Nasal cavity respiratory epithelium epithelial cell of viscerocranial mucosa (primary cell): ENCODE data around the gene PHF20. TPM values are rescaled to one million over a fixed set of nuclear protein-coding genes. Genes with fewer than 3 reads are reported as not detected.

Experiments
- total RNA-seq: library from RNA; depleted of rRNA; stranded (reverse); fragments of >200 nt; gene quantifications from 2 replicates; pipeline ENCODE4 v1.2.3, GENCODE V29; 2014

The PHF20 gene
- total RNA-seq: 24.3 and 34.5 TPM in 2 replicates

DNA sequence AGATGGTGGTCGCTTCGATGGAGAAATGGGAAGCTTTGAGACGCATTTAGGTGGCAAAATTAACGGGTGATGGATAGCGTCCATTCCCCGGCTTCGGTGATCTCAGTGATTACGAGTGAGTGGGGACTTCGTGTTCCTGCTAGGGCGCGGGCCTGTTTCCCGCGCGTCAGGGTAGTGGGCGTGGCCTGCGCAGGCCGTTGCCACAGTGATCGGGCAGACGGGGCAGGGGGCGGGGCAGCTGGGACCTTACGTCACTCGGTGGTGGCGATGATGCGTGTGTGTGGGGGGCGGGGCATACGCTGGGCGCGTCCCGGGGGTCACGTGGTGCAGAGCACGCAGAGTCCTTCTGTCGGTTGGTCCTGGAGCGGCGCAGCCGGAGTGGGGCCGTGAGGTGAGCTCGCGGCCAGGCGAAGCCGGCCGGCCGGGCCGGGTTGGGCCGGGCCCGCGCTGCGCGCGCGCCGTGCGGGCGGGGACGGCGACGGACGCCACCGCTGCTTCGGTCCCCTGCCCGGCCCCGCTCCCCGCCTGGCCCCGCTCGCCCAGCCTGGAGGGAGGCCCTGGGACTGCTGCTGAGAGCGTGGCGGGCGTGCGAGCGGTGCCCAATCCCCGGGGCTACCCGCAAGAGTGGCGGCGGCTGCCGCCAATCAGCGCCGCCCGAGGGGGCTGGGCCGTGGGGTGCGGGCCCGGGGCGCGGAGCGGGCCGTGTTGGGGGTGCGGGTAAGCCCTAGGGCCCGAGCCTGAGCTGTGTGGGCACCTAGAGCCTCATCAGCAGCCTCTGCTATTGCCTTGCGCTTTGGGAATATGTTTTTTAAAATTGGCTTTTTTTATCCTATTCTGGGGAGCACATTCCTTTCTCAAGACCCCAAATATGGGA lies at the start of gene PHF20:
TSS of gene PHF20 (plus strand) at position 327 of the 874 bp plus-strand sequence. CDS start 29,508 bp downstream, outside the sequence.

DNA sequence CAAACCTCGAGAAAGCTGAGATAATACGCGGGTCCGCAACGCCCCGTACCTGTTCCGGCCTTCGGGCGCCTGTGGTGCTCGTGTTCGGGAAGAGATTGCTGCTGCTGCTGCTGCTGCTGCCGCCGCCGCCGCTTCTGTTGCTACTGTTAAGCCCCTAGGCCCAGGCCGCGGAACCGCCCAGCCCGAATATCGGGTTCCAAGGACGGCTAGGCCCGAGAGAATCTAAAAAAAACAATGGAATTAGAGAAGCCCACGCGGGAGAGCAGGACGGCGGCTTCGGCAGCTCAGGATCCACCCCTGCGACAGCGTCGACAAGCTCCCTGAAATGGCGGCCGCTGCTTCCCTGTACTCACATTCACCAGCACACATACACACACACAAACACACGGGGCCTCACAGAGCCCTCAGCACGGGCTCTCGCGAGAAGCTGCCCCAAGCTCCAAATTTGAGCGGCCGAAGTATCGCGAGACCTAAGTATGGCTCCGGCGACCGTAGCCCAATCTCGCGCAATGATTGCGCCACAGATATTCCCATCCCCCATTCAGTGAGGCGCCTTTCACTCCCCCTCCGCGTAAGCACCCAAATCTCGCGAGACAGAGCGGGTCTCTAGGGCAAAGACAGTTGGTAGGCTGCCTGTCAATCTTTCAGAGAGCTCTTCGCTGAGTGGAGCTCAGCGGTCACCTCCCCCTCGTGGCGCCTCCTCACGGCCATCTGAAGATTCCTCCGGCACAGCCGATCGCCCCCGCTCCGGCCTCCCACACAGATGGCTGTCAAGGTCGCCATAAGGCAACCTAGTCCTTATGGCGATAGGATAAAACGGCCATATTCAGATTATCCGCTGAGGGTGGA lies 29.7 kb upstream of the PHF20 start, which contains the start of gene RBM39:
TSS of gene RBM39 (minus strand) at position 369 of the 849 bp plus-strand sequence. CDS start 1,386 bp downstream, outside the sequence.

DNA sequence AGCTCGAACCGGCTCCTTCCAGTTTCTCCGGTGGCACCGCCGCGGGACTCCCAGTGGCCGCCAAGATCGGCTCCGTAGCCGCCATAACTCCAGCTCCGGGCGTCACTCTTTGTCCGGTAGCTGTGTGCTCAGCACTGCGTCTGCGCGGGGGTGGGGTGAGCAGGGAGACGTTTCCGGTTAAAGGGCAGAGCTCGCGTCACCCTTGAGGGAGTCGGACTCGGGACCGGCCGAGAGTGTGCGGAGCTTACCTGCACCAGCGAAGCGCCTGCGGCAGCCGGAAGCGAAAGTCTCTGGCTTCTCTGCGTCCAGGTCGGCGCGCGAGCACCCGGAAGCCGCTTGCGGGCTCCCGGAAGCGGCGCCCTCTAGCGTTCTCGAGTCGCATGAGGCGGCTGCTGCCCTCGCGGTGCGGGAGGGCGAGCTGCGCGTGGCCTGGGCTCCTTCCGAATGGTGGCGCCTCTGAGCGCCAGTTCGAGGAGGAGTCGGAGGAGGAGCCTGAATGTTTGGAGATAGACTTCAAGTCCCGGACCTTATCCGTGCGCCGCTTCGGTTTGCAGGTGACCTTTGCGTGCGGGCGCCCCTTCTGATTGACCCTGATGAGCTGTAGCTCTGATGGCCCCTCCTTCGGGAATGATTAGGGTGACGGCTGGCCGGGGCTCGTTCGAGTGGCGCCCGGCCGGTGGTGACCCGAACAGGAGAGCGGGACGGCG lies 182.5 kb downstream of the PHF20 start, which contains the start of gene SCAND1:
TSS of gene SCAND1 (minus strand) at position 303 of the 707 bp plus-strand sequence. CDS start at position 85, 218 bp downstream.

DNA sequence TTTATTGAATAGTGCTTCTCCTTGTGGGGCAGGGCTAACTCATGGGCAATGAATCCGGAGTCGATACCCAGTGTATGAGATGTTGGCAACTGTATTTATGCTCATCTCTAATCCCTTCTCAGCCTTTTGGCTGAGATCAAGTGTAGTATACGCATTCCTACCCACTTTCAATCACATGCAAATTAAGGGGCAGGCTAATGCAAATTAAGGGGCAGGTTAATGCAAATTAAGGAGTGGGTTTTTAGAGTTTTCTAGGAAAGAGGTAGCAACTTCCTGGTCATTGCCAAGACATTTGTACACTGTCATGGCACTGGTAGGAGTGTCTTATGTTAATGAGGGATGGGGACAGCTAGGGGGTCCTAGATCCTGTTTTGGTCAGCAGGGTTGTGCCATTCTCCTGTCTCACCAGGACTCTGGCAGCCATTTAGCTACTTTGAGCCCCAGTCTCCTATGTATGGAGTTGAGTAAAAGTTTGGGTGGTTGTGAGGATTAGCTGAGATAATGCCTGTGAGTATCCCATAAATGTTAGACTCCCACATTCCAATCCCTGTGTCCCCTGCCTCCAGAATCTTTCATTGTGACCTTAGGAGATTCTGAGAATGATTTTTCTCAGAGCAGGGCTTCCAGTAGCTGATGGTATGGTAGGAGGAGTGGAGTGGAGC lies 196.3 kb downstream of the PHF20 start, which contains the start of gene CNBD2:
TSS of gene CNBD2 (plus strand) at position 612 of the 662 bp plus-strand sequence. CDS start 173 bp downstream, outside the sequence.

Other genes with a start within 250 kb of the PHF20 start
- not detected in 2 replicates for gene C20orf173, start 242.4 kb upstream of the PHF20 start, total RNA-seq
- gene ERGIC3, start 229.9 kb upstream of the PHF20 start, total RNA-seq: 335 and 341 TPM in 2 replicates
- gene SPAG4, start 156.2 kb upstream of the PHF20 start, total RNA-seq: 3.2 and 5.1 TPM in 2 replicates
- 99.6 and 127 TPM in 2 replicates for gene CPNE1, start 107.1 kb upstream of the PHF20 start, total RNA-seq
- gene RBM12, start 107.1 kb upstream of the PHF20 start, total RNA-seq: 40.0 and 57.0 TPM in 2 replicates
- gene NFS1, start 72.7 kb upstream of the PHF20 start, total RNA-seq: 37.9 and 46.5 TPM in 2 replicates
- gene ROMO1, start 72.6 kb upstream of the PHF20 start, total RNA-seq: 58.1 and 158 TPM in 2 replicates
- gene RBM39, start 29.8 kb upstream of the PHF20 start, total RNA-seq: 353 and 369 TPM in 2 replicates
- gene SCAND1, start 182.5 kb downstream of the PHF20 start, total RNA-seq: 15.1 and 37.9 TPM in 2 replicates
- gene CNBD2, start 196.6 kb downstream of the PHF20 start, total RNA-seq: 1.1 and 1.4 TPM in 2 replicates